HEK293T (cell line): ENCODE data around the gene IL2RG.

Experiments used
- ARNT ChIP-seq: fragments of 450-650 bp; IDR thresholded peaks from 2 replicates; pipeline ENCODE4 v1.6.1; 2017; ENCODE audit warnings: mild to moderate bottlenecking
- BHLHE40 ChIP-seq: fragments of 450-650 bp; IDR thresholded peaks from 2 replicates; pipeline ENCODE4 v1.6.1; 2016; ENCODE audit warnings: mild to moderate bottlenecking, moderate library complexity, borderline replicate concordance
- CTBP1 ChIP-seq: fragments of 450-650 bp; IDR thresholded peaks from 2 replicates; pipeline ENCODE4 v1.6.1; 2016; ENCODE audit warnings: borderline replicate concordance
- ELF4 ChIP-seq: fragments of 450-650 bp; IDR thresholded peaks from 2 replicates; pipeline ENCODE4 v1.6.1; 2017; ENCODE audit warnings: antibody characterized with exemption
- FOXA1 ChIP-seq: fragments of 450-650 bp; IDR thresholded peaks from 2 replicates; pipeline ENCODE4 v1.6.1; 2016; ENCODE audit warnings: mild to moderate bottlenecking
- FOXM1 ChIP-seq: fragments of 450-650 bp; IDR thresholded peaks from 2 replicates; pipeline ENCODE4 v1.6.1; 2017; ENCODE audit warnings: mild to moderate bottlenecking, borderline replicate concordance
- L3MBTL2 ChIP-seq: fragments of 450-650 bp; conservative IDR thresholded peaks from 2 replicates; pipeline ENCODE4 v1.6.1; 2016; ENCODE audit warnings: mild to moderate bottlenecking
- NFRKB ChIP-seq: fragments of 450-650 bp; IDR thresholded peaks from 2 replicates; pipeline ENCODE4 v1.6.1; 2016; ENCODE audit warnings: mild to moderate bottlenecking, moderate library complexity
- SP1 ChIP-seq: fragments of 450-650 bp; IDR thresholded peaks from 2 replicates; pipeline ENCODE4 v1.6.1; 2017
- SUZ12 ChIP-seq: fragments of 450-650 bp; IDR thresholded peaks from 2 replicates; pipeline ENCODE4 v1.6.1; 2016; ENCODE audit warnings: mild to moderate bottlenecking
- TARDBP ChIP-seq: fragments of 450-650 bp; IDR thresholded peaks from 2 replicates; pipeline ENCODE4 v1.6.1; 2016
- ZNF384 ChIP-seq: fragments of 450-650 bp; IDR thresholded peaks from 2 replicates; pipeline ENCODE4 v1.6.1; 2016
- TF ChIP-seq, protein P1 (sequence below): fragments of 450-650 bp; IDR thresholded peaks from 2 replicates; pipeline ENCODE4 v1.6.1; 2016

DNA sequence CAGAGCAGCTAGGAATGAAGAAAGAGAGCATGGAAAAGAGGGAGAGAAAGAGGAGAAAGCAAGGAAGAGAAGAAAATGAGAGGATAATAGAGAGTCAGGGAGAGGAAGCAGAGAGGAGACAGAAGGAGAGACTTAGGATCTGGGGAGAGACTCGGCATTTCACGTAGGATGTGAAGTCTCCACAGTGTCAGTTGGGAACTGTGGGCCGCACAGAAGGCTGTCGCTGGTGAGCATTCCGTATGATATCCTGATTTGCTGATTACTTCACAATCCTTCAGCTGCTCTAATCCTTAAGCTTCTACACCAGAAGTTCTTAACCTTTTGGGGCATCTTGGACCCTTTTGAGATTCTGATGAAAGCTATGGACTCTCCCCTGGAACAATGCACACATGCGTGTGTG, 47.2 kb upstream of the IL2RG start:
- TF ChIP-seq FOXM1 (no peak), SUZ12 (no peak), BHLHE40 (no peak), SP1 (no peak), CTBP1 (no peak), NFRKB (no peak), TARDBP (no peak), FOXA1 (no peak), ELF4 (no peak), L3MBTL2 (no peak), ZNF384 (no peak), ARNT (no peak)
- TF ChIP-seq, protein P1, sequence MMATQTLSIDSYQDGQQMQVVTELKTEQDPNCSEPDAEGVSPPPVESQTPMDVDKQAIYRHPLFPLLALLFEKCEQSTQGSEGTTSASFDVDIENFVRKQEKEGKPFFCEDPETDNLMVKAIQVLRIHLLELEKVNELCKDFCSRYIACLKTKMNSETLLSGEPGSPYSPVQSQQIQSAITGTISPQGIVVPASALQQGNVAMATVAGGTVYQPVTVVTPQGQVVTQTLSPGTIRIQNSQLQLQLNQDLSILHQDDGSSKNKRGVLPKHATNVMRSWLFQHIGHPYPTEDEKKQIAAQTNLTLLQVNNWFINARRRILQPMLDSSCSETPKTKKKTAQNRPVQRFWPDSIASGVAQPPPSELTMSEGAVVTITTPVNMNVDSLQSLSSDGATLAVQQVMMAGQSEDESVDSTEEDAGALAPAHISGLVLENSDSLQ = no peak
